Coronary artery (tissue), 2 donors: ENCODE results near the gene KCNK2.

ENCODE experiments used
- DNase-seq: peaks from one replicate; pipeline ENCODE4 v3.0.0-alpha.2; 2017; ENCODE audit warnings: low spot score
- H3K27ac ChIP-seq, 2 donors: fragments of 200-600 bp; sonication (generic); one replicate each; pipeline ENCODE4 v1.5.1; 2016 to 2019
- H3K4me3 ChIP-seq: fragments of 200-600 bp; sonication (generic); 2 replicates; pipeline ENCODE4 v1.5.1; 2016; ENCODE audit warnings: mild to moderate bottlenecking, moderate library complexity
- CTCF ChIP-seq: fragments of 200-600 bp; sonication (generic); IDR thresholded peaks from one replicate; pipeline ENCODE4 v1.5.1; 2019; ENCODE audit warnings: antibody characterized with exemption

Gene KCNK2

DNA sequence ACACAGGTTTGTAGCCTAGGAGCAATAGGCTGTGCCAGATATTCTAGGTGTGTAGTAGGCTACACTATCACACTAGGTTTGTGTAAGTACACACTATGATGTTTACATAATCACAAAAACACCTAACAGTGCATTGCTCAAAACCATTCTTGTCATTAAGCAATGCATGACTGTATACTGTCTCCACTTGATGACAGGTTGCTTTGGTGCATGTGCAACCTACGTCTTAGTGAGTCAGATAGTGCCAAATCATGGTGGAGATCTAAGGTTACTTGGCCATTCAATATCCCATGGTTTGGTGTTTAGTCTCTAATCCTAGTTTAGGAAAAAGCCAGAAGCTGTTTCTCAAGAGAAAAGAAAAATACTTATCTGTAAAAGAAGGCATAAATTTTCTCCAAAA is 181.1 kb downstream of the KCNK2 start:
- no peak for DNase-seq
- TF ChIP-seq CTCF = no peak
- Histone ChIP-seq H3K4me3 (no peak overlapping the region), H3K27ac (no peak overlapping the region)

GRCh38 chr1:215264649-215265048 is 182.1 kb downstream of the KCNK2 start:
- Histone ChIP-seq H3K4me3 (no peak overlapping the region), H3K27ac (no peak overlapping the region)
- DNase-seq = no peak
- TF ChIP-seq CTCF = no peak

DNA sequence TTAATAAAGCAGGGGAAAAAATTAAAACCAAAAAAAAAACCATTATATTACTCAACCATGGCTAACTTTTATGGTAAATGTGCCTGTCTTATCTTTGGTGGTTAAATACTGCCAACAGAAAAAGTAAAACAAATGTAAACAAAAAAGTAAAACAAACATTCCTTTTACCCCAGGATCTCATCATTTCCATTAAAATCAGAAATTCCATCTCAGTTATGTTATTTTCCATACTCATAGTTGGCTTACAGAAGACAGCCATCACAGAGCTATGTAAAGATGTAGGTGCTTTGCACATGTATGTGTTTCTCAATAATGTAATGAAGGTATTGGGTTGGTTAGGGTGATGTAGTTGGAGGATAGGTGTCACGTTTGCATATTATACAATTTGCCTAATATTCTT is 185.0 kb downstream of the KCNK2 start:
- TF ChIP-seq CTCF = no peak
- no peak overlapping the region for H3K27ac ChIP-seq
- no peak overlapping the region for H3K4me3 ChIP-seq
- DNase-seq = no peak

- no peak overlapping the region for H3K4me3 ChIP-seq
- DNase-seq = no peak
- no peak overlapping the region for H3K27ac ChIP-seq
- no peak for TF ChIP-seq CTCF
Measured at GRCh38 chr1:215269955-215270354, 187.4 kb downstream of the KCNK2 start.

- no peak overlapping the region for H3K4me3 ChIP-seq
- no peak for TF ChIP-seq CTCF
- no peak overlapping the region for H3K27ac ChIP-seq
- no peak for DNase-seq
Measured at GRCh38 chr1:215273838-215274516, 191.4 kb downstream of the KCNK2 start.

GRCh38 chr1:215276582-215276981 is 194.0 kb downstream of the KCNK2 start:
- Histone ChIP-seq H3K4me3 (no peak overlapping the region), H3K27ac (no peak overlapping the region)
- DNase-seq = no peak
- TF ChIP-seq CTCF = no peak

GRCh38 chr1:215277532-215277931 is 195.0 kb downstream of the KCNK2 start:
- Histone ChIP-seq H3K4me3 (no peak overlapping the region), H3K27ac (no peak overlapping the region)
- no peak for TF ChIP-seq CTCF
- no peak for DNase-seq
